Fibroblast of lung (primary cell): ENCODE results near the gene ARL15. TPM values are rescaled to one million over a fixed set of nuclear protein-coding genes. Genes with fewer than 3 reads are reported as not detected.

ENCODE experiments used
- DNase-seq, 2 donors: peaks; one replicate each; pipeline versions ENCODE4 v3.0.0 to v3.0.0-alpha.2; 2010; ENCODE audit warnings: low read depth in 2 of 2
- H2AFZ ChIP-seq: 2 replicates; pipeline ENCODE4 v1.5.1; 2012; ENCODE audit warnings: low read length, control low read depth, inconsistent platforms
- H3K27ac ChIP-seq: 2 replicates; pipeline ENCODE4 v1.5.1; 2011; ENCODE audit warnings: low read length, control low read depth; ENCODE audit not compliant: insufficient read depth
- H3K27me3 ChIP-seq: 2 replicates; pipeline ENCODE4 v1.5.1; 2011; ENCODE audit warnings: mild to moderate bottlenecking, low read length; ENCODE audit not compliant: control insufficient read depth, insufficient read depth
- H3K36me3 ChIP-seq: 2 replicates; pipeline ENCODE4 v1.5.1; 2011; ENCODE audit warnings: low read length; ENCODE audit not compliant: control insufficient read depth, insufficient read depth
- H3K4me1 ChIP-seq: 2 replicates; pipeline ENCODE4 v1.5.1; 2011; ENCODE audit warnings: low read length; ENCODE audit not compliant: control insufficient read depth, insufficient read depth; ENCODE audit errors: extremely low read depth
- H3K4me2 ChIP-seq: 2 replicates; pipeline ENCODE4 v1.5.1; 2011; ENCODE audit warnings: low read length, control low read depth; ENCODE audit not compliant: insufficient read depth; ENCODE audit errors: extremely low read depth
- H3K4me3 ChIP-seq, 4 experiments: fragments of 200-600 bp in 1 of 4; sonication (generic) in 1 of 4; replicated peaks in 1 of 4; 2 replicates each; pipeline ENCODE4 v1.5.1; 2011 to 2016; ENCODE audit warnings: low read length in 4 of 4, low read depth in 3 of 4, mild to moderate bottlenecking in 3 of 4, control low read depth in 2 of 4, inconsistent platforms in 1 of 4, mixed read lengths in 1 of 4; ENCODE audit not compliant: insufficient read depth in 1 of 4; ENCODE audit errors: control extremely low read depth in 1 of 4
- H3K79me2 ChIP-seq: 2 replicates; pipeline ENCODE4 v1.5.1; 2012; ENCODE audit warnings: mild to moderate bottlenecking, low read length, inconsistent platforms; ENCODE audit not compliant: control insufficient read depth, insufficient read depth
- H3K9ac ChIP-seq: 2 replicates; pipeline ENCODE4 v1.5.1; 2011; ENCODE audit warnings: mild to moderate bottlenecking, low read length, control low read depth; ENCODE audit not compliant: insufficient read depth
- H3K9me3 ChIP-seq: 2 replicates; pipeline ENCODE4 v1.5.1; 2012; ENCODE audit warnings: low read depth, low read length; ENCODE audit not compliant: control insufficient read depth, insufficient read depth
- H4K20me1 ChIP-seq: 2 replicates; pipeline ENCODE4 v1.5.1; 2011; ENCODE audit warnings: low read length; ENCODE audit not compliant: control insufficient read depth, insufficient read depth; ENCODE audit errors: extremely low read depth
- CTCF ChIP-seq, 2 donors: IDR thresholded peaks in 1 of 2; conservative IDR thresholded peaks in 1 of 2; 1 replicate in 1 of 2; 2 replicates in 1 of 2; pipeline ENCODE4 v1.5.1; 2011 to 2012; ENCODE audit warnings: low read length in 2 of 2, control low read depth in 1 of 2, inconsistent platforms in 1 of 2, low read depth in 1 of 2, mild to moderate bottlenecking in 1 of 2
- EZH2 ChIP-seq: IDR thresholded peaks from 2 replicates; pipeline ENCODE4 v1.5.1; 2012; ENCODE audit warnings: low read length, control low read depth, mild to moderate bottlenecking; ENCODE audit errors: missing control alignments
- polyA plus RNA-seq, 2 donors: library from polyadenylated mRNA; depleted of rRNA in 1 of 2; stranded (reverse) in 1 of 2; unstranded in 1 of 2; fragments of >200 nt; gene quantifications; 2 replicates each; pipeline ENCODE4 v1.2.1, GENCODE V29; 2011 to 2012; ENCODE audit warnings: missing spikeins in 1 of 2
- total RNA-seq: library from RNA; depleted of rRNA; stranded (reverse); fragments of >200 nt; gene quantifications from 2 replicates; pipeline ENCODE4 v1.2.1, GENCODE V29; 2014

ARL15 gene
- total and polyA plus RNA-seq, 2 donors (not counting 1 experiment from before 2014, with no cell fraction given) = 20.6 to 28.7 TPM

DNA sequence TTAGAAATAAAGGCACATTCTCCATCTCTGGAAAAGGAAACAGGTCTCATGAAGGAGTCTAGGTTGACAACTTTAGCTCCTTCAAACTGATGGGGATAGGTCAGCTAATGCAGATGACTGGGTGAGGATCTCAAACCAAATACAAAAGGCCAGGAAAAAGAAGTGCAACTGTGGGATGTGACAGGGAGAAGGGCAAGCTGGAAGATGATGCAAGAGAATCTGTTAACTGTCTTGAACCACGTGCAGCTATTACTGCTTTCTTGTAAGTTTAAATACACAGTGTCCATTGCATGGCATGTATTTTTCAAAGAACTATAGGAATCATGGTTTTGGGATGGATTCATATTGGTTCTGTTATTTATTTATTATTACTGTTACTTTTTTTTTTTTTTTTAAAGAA, 418.1 kb downstream of the ARL15 start:
- Histone ChIP-seq H3K9ac (no peak overlapping the region), H3K4me1 (peaks cover 6% of the 10 kb centered on the region), H3K36me3 (no peaks in the 10 kb centered on the region), H2AFZ (no peak overlapping the region), H3K9me3 (no peaks in the 10 kb centered on the region), H4K20me1 (no peaks in the 10 kb centered on the region), H3K4me2 (no peak overlapping the region), H3K79me2 (no peaks in the 10 kb centered on the region), H3K27me3 (no peaks in the 10 kb centered on the region), H3K27ac (no peak overlapping the region), H3K4me3 (no peak overlapping the region)
- DNase-seq = peak in 1 of 2 donors; percentile 46
- TF ChIP-seq CTCF (conservative IDR thresholded peaks at IDR 0.05 in 1 of 2, IDR thresholded peaks at IDR 0.05 in 1 of 2; ENCODE audit: low read depth in 1 of 2, low read length in 2 of 2) = no peak
- no peak for TF ChIP-seq EZH2

- Histone ChIP-seq H3K4me2 (no peak overlapping the region), H3K27ac (no peak overlapping the region), H3K4me1 (peaks cover 6% of the 10 kb centered on the region), H3K36me3 (no peaks in the 10 kb centered on the region), H3K9ac (no peak overlapping the region), H3K79me2 (no peaks in the 10 kb centered on the region), H4K20me1 (no peaks in the 10 kb centered on the region), H2AFZ (no peak overlapping the region), H3K9me3 (no peaks in the 10 kb centered on the region), H3K4me3 (no peak overlapping the region), H3K27me3 (no peaks in the 10 kb centered on the region)
- TF ChIP-seq EZH2 (no peak), CTCF (conservative IDR thresholded peaks at IDR 0.05 in 1 of 2, IDR thresholded peaks at IDR 0.05 in 1 of 2; ENCODE audit: low read depth in 1 of 2, low read length in 2 of 2) (no peak)
- DNase-seq = peak in 1 of 2 donors; percentile 58
Observed at GRCh38 chr5:53891159-53891558, 419.2 kb downstream of the ARL15 start.

- no peaks in the 10 kb centered on the region for H3K27me3 ChIP-seq
- H3K4me3 ChIP-seq = no peak overlapping the region
- no peak for DNase-seq
- H2AFZ ChIP-seq = peak overlapping the region; percentile 48
- H3K9me3 ChIP-seq = no peaks in the 10 kb centered on the region
- H3K79me2 ChIP-seq = no peaks in the 10 kb centered on the region
- no peaks in the 10 kb centered on the region for H3K36me3 ChIP-seq
- H3K4me2 ChIP-seq = no peak overlapping the region
- no peaks in the 10 kb centered on the region for H4K20me1 ChIP-seq
- no peak overlapping the region for H3K27ac ChIP-seq
- H3K4me1 ChIP-seq = peaks cover 6% of the 10 kb centered on the region
- no peak overlapping the region for H3K9ac ChIP-seq
- no peak for TF ChIP-seq CTCF (conservative IDR thresholded peaks at IDR 0.05 in 1 of 2, IDR thresholded peaks at IDR 0.05 in 1 of 2; ENCODE audit: low read depth in 1 of 2, low read length in 2 of 2)
- no peak for TF ChIP-seq EZH2
Observed at GRCh38 chr5:53890490-53890889, 419.9 kb downstream of the ARL15 start.
